Endothelial cell (in vitro differentiated cells): ENCODE measurements around the gene ZNF697. TPM values are rescaled to one million over a fixed set of nuclear protein-coding genes. Genes with fewer than 3 reads are reported as not detected.
"Not testable (repeated sequence)": the region's sequence is repeated elsewhere in the genome, so short reads cannot be mapped to it uniquely, and the experiment has no call there.

Experiments used
- DNase-seq: peaks from one replicate; pipeline ENCODE4 v3.0.0; 2021; ENCODE audit warnings: low spot score
- H3K27ac Mint-ChIP-seq: one replicate; pipeline ENCODE4 v1.8.0; 2021; ENCODE audit warnings: mixed read lengths, inconsistent platforms; ENCODE audit not compliant: unreplicated experiment
- H3K27me3 Mint-ChIP-seq: one replicate; pipeline ENCODE4 v1.8.0; 2021; ENCODE audit warnings: mild to moderate bottlenecking, moderate library complexity, mixed read lengths, inconsistent platforms; ENCODE audit not compliant: unreplicated experiment
- H3K36me3 Mint-ChIP-seq: one replicate; pipeline ENCODE4 v1.8.0; 2021; ENCODE audit warnings: mild to moderate bottlenecking, low read depth, mixed read lengths, inconsistent platforms; ENCODE audit not compliant: unreplicated experiment
- H3K4me1 Mint-ChIP-seq: one replicate; pipeline ENCODE4 v1.8.0; 2021; ENCODE audit warnings: mild to moderate bottlenecking, mixed read lengths, inconsistent platforms; ENCODE audit not compliant: unreplicated experiment
- H3K4me3 Mint-ChIP-seq: one replicate; pipeline ENCODE4 v1.8.0; 2021; ENCODE audit warnings: mild to moderate bottlenecking, mixed read lengths, inconsistent platforms; ENCODE audit not compliant: unreplicated experiment
- H3K9me3 Mint-ChIP-seq: one replicate; pipeline ENCODE4 v1.8.0; 2021; ENCODE audit warnings: mixed read lengths, inconsistent platforms; ENCODE audit not compliant: unreplicated experiment
- long read RNA-seq: library from polyadenylated mRNA; unstranded; transcript quantifications from one replicate; pipeline ENCODE4 v2.0.0, GENCODE V29; 2020; ENCODE audit not compliant: unreplicated experiment
- total RNA-seq: library from RNA; stranded (reverse); fragmentation: NEBNext Ultra II Directional; extraction: Animal tissue kit (Norgen Biotek cat#: 25700); gene quantifications from one replicate; pipeline ENCODE4 v1.2.1, GENCODE V29; 2021; ENCODE audit not compliant: unreplicated experiment
- TF ChIP-seq, protein P1 (sequence below): fragments of 200-600 bp; sonication (generic); IDR thresholded peaks from one replicate; pipeline ENCODE4 v1.5.0; 2021; ENCODE audit warnings: antibody characterized with exemption; ENCODE audit not compliant: unreplicated experiment

Gene ZNF697
- 13.3 TPM for total RNA-seq
- long read RNA-seq, result 0 reads

DNA sequence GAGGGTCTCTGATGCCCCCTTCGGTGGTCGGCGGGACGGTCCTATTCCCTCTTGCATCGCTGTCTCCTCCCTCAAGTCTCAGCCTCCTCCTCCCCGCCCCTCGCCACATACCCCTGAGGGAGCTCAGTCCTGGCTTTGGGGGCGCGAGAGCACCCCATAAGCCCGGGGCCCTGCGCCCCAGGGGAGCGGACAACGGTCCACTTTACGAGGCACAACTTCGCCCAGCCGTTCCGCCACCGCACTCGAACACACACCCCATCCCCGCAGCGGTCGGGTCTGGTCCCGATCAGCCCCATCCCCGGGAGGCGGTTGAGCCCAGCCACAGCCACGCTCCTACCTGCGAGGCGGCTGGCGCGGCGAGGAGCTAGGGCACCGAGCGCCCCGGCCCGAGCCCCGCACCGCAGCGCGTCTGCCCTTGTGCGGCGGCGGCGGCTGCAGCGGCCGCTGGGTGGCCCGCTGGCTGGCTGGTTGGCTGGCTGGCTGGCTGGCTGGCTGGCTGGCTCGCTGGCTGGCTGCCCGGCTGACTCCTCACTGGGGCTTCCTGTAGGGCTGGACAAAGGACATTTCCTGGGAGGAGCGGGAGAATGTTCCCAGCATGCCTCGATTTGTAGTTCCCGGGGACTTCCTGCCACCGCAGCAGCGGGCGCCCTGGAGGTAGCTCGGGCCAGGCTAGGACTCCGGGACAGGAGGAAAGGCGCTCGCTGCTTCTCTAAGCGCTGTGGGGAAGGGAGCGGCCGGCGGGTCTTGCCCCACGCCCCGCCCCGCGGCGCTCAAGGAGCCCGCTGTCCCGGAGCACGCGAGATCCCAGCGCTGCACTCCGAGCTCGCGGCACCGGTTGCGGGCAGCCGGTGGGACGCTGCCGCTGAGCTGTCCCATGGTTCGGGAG, at the start of gene ZNF697:
Gene ZNF697, minus strand, starts transcription at position 533 of the 886 bp plus-strand sequence. CDS start 22,166 bp downstream, outside the sequence.
- H3K4me3 Mint-ChIP-seq, result peak within 1 kb of the TSS; percentile 93
- TF ChIP-seq, protein P1, sequence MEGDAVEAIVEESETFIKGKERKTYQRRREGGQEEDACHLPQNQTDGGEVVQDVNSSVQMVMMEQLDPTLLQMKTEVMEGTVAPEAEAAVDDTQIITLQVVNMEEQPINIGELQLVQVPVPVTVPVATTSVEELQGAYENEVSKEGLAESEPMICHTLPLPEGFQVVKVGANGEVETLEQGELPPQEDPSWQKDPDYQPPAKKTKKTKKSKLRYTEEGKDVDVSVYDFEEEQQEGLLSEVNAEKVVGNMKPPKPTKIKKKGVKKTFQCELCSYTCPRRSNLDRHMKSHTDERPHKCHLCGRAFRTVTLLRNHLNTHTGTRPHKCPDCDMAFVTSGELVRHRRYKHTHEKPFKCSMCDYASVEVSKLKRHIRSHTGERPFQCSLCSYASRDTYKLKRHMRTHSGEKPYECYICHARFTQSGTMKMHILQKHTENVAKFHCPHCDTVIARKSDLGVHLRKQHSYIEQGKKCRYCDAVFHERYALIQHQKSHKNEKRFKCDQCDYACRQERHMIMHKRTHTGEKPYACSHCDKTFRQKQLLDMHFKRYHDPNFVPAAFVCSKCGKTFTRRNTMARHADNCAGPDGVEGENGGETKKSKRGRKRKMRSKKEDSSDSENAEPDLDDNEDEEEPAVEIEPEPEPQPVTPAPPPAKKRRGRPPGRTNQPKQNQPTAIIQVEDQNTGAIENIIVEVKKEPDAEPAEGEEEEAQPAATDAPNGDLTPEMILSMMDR, result peak; percentile 34
- peak; percentile 84 for DNase-seq
- H3K4me1 Mint-ChIP-seq, result peaks cover 26% of the 10 kb centered on the region
- H3K27me3 Mint-ChIP-seq, result peaks cover 8% of the 10 kb centered on the region
- peak within 1 kb of the TSS; percentile 73 for H3K27ac Mint-ChIP-seq
- peaks cover 12% of the 10 kb centered on the region for H3K36me3 Mint-ChIP-seq
- H3K9me3 Mint-ChIP-seq, result no peaks in the 10 kb centered on the region

DNA sequence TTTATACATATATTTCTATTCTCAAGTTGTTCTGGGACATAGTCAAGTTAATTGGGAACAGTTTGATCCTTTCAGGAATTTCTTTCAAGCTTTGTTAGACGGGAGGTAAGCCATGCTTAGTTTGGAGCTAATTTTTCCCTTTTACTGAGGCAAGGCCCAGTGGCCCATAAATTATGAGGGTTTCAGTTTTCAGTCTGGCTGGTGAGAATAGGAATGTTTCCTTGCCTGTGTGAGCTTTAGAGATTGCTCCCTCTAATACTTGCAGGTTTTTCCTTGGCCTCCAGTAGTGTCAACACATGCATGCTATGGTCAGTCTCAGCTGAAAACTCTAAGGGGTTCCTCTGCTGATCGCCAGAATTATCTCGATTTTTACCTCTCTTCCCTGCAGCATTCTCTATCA, 49.5 kb upstream of the ZNF697 start:
- H3K4me1 Mint-ChIP-seq, result no peaks in the 10 kb centered on the region
- no peaks in the 10 kb centered on the region for H3K27me3 Mint-ChIP-seq
- TF ChIP-seq, protein P1, result no peak
- H3K27ac Mint-ChIP-seq, result no peak overlapping the region
- no peak overlapping the region for H3K4me3 Mint-ChIP-seq
- peaks cover 3% of the 10 kb centered on the region for H3K9me3 Mint-ChIP-seq
- peaks cover 10% of the 10 kb centered on the region for H3K36me3 Mint-ChIP-seq
- DNase-seq, result no peak

DNA sequence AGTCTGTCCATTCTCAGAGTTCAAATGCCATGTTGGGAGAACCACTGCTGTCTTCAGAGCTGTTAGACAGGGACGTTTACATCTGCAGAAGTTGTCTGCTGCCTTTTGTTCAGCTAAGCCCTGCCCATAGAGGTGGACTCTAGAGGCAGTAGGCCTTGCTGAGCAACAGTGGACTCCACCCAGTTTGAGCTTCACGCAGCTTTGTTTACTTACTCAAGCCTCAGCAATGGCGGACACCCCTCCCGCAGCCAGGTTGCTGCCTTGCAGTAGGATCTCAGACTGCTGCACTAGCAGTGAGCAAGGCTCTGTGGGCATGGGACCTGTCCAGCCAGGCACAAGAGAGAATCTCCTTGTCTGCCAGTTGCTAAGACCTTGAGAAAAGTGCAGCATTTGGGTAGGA, 48.8 kb upstream of the ZNF697 start:
- not testable (repeated sequence) for H3K4me3 Mint-ChIP-seq, H3K27me3 Mint-ChIP-seq, DNase-seq, H3K36me3 Mint-ChIP-seq, H3K9me3 Mint-ChIP-seq, H3K4me1 Mint-ChIP-seq, H3K27ac Mint-ChIP-seq

DNA sequence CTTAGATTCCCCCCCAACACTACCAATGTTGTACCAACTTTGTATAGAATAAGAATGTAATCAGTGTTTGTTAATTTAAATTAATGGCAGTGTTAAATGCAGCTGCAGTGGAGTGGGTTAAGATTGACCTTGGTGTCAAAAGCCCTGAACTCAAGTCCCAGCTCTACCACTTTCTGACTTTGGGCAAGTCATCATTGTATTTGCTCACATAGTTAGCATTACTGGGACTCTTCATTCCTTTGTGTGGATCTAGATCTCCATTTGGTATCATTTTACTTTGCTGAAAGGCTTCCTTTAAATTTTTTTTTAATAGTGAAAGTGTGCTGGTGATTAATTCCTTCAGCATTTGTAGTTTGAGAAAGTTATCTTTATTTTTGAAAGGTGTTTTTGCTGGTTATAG, 41.4 kb upstream of the ZNF697 start:
- H3K27me3 Mint-ChIP-seq, result peaks cover 2% of the 10 kb centered on the region
- no peak overlapping the region for H3K27ac Mint-ChIP-seq

DNA sequence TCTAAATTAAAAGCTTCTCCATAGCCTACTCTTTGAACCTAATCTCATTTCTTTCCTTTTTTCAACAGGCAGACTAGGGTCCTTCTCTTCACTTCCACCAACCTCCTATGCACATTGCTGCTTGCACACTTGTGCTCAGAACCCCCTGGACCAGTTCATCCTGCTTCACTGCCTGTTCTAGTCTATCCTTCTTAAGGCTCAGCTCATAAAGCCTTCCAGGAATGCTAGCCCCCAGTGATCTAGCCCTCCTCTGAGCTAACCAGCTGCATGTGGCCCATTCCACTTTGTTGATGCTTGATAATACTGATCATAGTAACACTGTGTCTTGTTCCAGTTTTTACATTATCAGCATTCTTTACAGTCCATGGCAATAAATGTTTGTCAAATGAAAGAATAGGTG, 40.7 kb upstream of the ZNF697 start:
- no peaks in the 10 kb centered on the region for H3K4me1 Mint-ChIP-seq
- H3K4me3 Mint-ChIP-seq, result no peak overlapping the region
- H3K9me3 Mint-ChIP-seq, result no peaks in the 10 kb centered on the region
- H3K27me3 Mint-ChIP-seq, result peaks cover 2% of the 10 kb centered on the region
- TF ChIP-seq, protein P1, result no peak
- no peak for DNase-seq
- no peak overlapping the region for H3K27ac Mint-ChIP-seq
- H3K36me3 Mint-ChIP-seq, result no peaks in the 10 kb centered on the region

More for the DNA sequence above, 41.4 kb upstream of the ZNF697 start:
- H3K9me3 Mint-ChIP-seq, result no peaks in the 10 kb centered on the region
- no peaks in the 10 kb centered on the region for H3K36me3 Mint-ChIP-seq
- DNase-seq, result no peak
- TF ChIP-seq, protein P1, result no peak
- no peak overlapping the region for H3K4me3 Mint-ChIP-seq
- H3K4me1 Mint-ChIP-seq, result no peaks in the 10 kb centered on the region
